Naive thymus-derived CD4-positive, alpha-beta T cell (primary cell): ENCODE results near the gene C17orf113. TPM values are rescaled to one million over a fixed set of nuclear protein-coding genes. Genes with fewer than 3 reads are reported as not detected.

Experiments
- ATAC-seq: fragments of 150-1000 bp; cut with Tn5 transposase; 2 replicates; pipeline ENCODE4 v1.10.0; 2021; ENCODE audit warnings: mild to moderate bottlenecking, moderate library complexity
- CTCF ChIA-PET: fragments of 350-600 bp; sonication (Branson Sonifier 250); formaldehyde crosslinking; loops from one replicate; lab custom pipeline; 2021; ENCODE audit warnings: antibody characterized with exemption; lab: Charles Lee
- POLR2A ChIA-PET: fragments of 350-600 bp; sonication (Branson Sonifier 250); formaldehyde crosslinking; loops from one replicate; lab custom pipeline; 2021; ENCODE audit warnings: antibody characterized with exemption, inconsistent platforms; lab: Charles Lee
- DNase-seq, 9 donors: peaks; one replicate each; pipeline versions ENCODE4 v3.0.0 to v3.0.0-alpha.2; 2020 to 2022; ENCODE audit warnings: mixed read lengths in 1 of 9
- H3K27ac ChIP-seq: one replicate; pipeline ENCODE4 v1.7.0; 2013; ENCODE audit warnings: mild to moderate bottlenecking, low read depth, low read length, moderate library complexity
- H3K27me3 ChIP-seq, 2 donors: one replicate each; pipeline ENCODE4 v1.7.0; 2013; ENCODE audit warnings: low read length in 2 of 2, mild to moderate bottlenecking in 2 of 2, moderate library complexity in 2 of 2; ENCODE audit not compliant: control insufficient read depth in 2 of 2, insufficient read depth in 2 of 2
- H3K36me3 ChIP-seq, 3 experiments: 1 replicate in 2 of 3; 2 replicates in 1 of 3; pipeline ENCODE4 v1.7.0; 2013; ENCODE audit warnings: low read length in 3 of 3, mild to moderate bottlenecking in 3 of 3, moderate library complexity in 1 of 3; ENCODE audit not compliant: insufficient read depth in 3 of 3, control insufficient read depth in 2 of 3
- H3K4me1 ChIP-seq, 2 donors: one replicate each; pipeline ENCODE4 v1.7.0; 2013; ENCODE audit warnings: low read length in 2 of 2, mild to moderate bottlenecking in 2 of 2, moderate library complexity in 1 of 2; ENCODE audit not compliant: control insufficient read depth in 2 of 2, insufficient read depth in 2 of 2
- H3K4me3 ChIP-seq: 2 replicates; pipeline ENCODE4 v1.7.0; 2013; ENCODE audit warnings: mild to moderate bottlenecking, low read length
- H3K9me3 ChIP-seq, 3 experiments: 1 replicate in 2 of 3; 2 replicates in 1 of 3; pipeline ENCODE4 v1.7.0; 2013; ENCODE audit warnings: low read length in 3 of 3; ENCODE audit not compliant: control insufficient read depth in 2 of 3
- H3K27ac Mint-ChIP-seq, 9 donors: one replicate each; pipeline ENCODE4 v1.8.0; 2020 to 2022; ENCODE audit warnings: mixed read lengths in 9 of 9, mild to moderate bottlenecking in 8 of 9, moderate library complexity in 5 of 9, inconsistent platforms in 2 of 9
- H3K27me3 Mint-ChIP-seq, 5 donors: one replicate each; pipeline ENCODE4 v1.8.0; 2021 to 2022; ENCODE audit warnings: mixed read lengths in 5 of 5, mild to moderate bottlenecking in 1 of 5
- H3K36me3 Mint-ChIP-seq, 5 donors: one replicate each; pipeline ENCODE4 v1.8.0; 2020 to 2022; ENCODE audit warnings: mixed read lengths in 5 of 5, mild to moderate bottlenecking in 3 of 5, inconsistent platforms in 1 of 5
- H3K4me1 Mint-ChIP-seq, 7 donors: one replicate each; pipeline ENCODE4 v1.8.0; 2020 to 2022; ENCODE audit warnings: mixed read lengths in 7 of 7, mild to moderate bottlenecking in 3 of 7, inconsistent platforms in 1 of 7
- H3K4me3 Mint-ChIP-seq, 10 donors: one replicate each; pipeline ENCODE4 v1.8.0; 2020 to 2022; ENCODE audit warnings: mild to moderate bottlenecking in 10 of 10, mixed read lengths in 10 of 10, moderate library complexity in 6 of 10, inconsistent platforms in 2 of 10
- H3K9me3 Mint-ChIP-seq, 11 donors: one replicate each; pipeline ENCODE4 v1.8.0; 2020 to 2022; ENCODE audit warnings: mixed read lengths in 11 of 11, mild to moderate bottlenecking in 4 of 11, inconsistent platforms in 1 of 11, moderate library complexity in 1 of 11
- intact Hi-C, 2 donors: fragments of 100-400 bp; cut with micrococcal nuclease; formaldehyde crosslinking; loops; one replicate each; pipeline ENCODE4 v1.15.1; 2023
- polyA plus RNA-seq, 2 donors: library from polyadenylated mRNA; unstranded; fragments of 300-500 nt; fragmentation: Illumina TruSeq; gene quantifications; one replicate each; pipeline ENCODE4 v1.2.3, GENCODE V29; 2021
- total RNA-seq, 6 experiments: library from RNA in 5 of 6; stranded (reverse) in 5 of 6; gene quantifications; 1 replicate in 5 of 6; 2 replicates in 1 of 6; pipeline ENCODE4 v1.2.3 and lab custom pipeline; 2021 to 2026

The C17orf113 gene
- total and polyA plus RNA-seq, 7 experiments from 2014 or later, result 0.10 to 1.0 (median 0.54) TPM

GRCh38 chr17:42047343-42047742 is 3.1 kb downstream of the C17orf113 start:
- Mint-ChIP-seq H3K9me3 (no peaks in the 10 kb centered on the region), H3K4me3 (no peak overlapping the region), H3K36me3 (no peaks in the 10 kb centered on the region), H3K4me1 (peaks cover 6 to 13% (median 7%) of the 10 kb centered on the region in 7 donors), H3K27me3 (peaks cover 6 to 37% (median 10%) of the 10 kb centered on the region in 5 donors), H3K27ac (peak overlapping the region in 1 of 9 donors; percentile 20)
- no peaks in the 10 kb centered on the region for H3K9me3 ChIP-seq
- ATAC-seq, result no peak
- no peak for DNase-seq
- intact Hi-C loops, result no loop called here
- H3K4me3 ChIP-seq, result no peak overlapping the region
- H3K27ac ChIP-seq, result no peak overlapping the region
- H3K4me1 ChIP-seq, result peaks cover 0 to 4% of the 10 kb centered on the region in 2 donors
- H3K27me3 ChIP-seq, result no peaks in the 10 kb centered on the region
- H3K36me3 ChIP-seq, result no peaks in the 10 kb centered on the region
- CTCF ChIA-PET, result no interaction called here
- POLR2A ChIA-PET, result no interaction called here

DNA sequence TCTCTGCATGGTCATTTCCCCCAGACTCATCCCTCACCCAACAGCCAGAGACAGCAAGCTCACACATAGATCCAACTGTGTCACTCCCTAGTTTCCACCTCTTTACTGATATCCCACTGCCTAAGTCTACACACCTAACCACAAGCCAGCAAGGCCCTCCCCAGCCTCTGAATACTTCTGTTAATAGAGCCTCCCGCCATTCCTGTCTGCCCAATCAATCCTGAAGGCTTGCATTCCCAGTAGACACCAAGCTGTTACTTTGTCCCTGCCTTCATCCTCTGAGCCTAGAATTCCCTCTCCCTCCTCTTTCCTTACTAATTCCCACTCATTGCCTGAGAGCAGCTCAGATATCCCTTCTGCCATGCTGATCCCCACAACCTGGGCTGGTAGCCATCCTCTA is 4.7 kb downstream of the C17orf113 start:
- no peak overlapping the region for H3K4me3 ChIP-seq
- intact Hi-C loops, result no loop called here
- Mint-ChIP-seq H3K36me3 (no peaks in the 10 kb centered on the region), H3K27me3 (peaks cover 0 to 21% (median 1%) of the 10 kb centered on the region in 5 donors), H3K4me3 (no peak overlapping the region), H3K27ac (peak overlapping the region in 2 of 9 donors; percentile 4 to 19), H3K9me3 (no peaks in the 10 kb centered on the region), H3K4me1 (peaks cover 1 to 9% (median 2%) of the 10 kb centered on the region in 7 donors)
- H3K27ac ChIP-seq, result no peak overlapping the region
- no peaks in the 10 kb centered on the region for H3K9me3 ChIP-seq
- H3K36me3 ChIP-seq, result no peaks in the 10 kb centered on the region
- ChIA-PET POLR2A (interaction anchor here (0.6 to 1.1 kb wide), 2 partner anchors 26 to 730 kb away, joined by 3 read pairs; partner anchors contain the start of gene NKIRAS2), CTCF (interaction anchor here (1.5 kb wide), 1 partner anchor 26 kb away, joined by 3 read pairs; the partner anchor contains the start of gene NKIRAS2)
- H3K27me3 ChIP-seq, result no peaks in the 10 kb centered on the region
- no peak for ATAC-seq
- DNase-seq, result no peak
- H3K4me1 ChIP-seq, result peaks cover 0 to 4% of the 10 kb centered on the region in 2 donors

- no peaks in the 10 kb centered on the region for H3K4me1 ChIP-seq
- H3K27me3 Mint-ChIP-seq, result peaks cover 0 to 6% (median 0%) of the 10 kb centered on the region in 5 donors
- H3K36me3 ChIP-seq, result no peaks in the 10 kb centered on the region
- no peaks in the 10 kb centered on the region for H3K4me1 Mint-ChIP-seq
- intact Hi-C loops, result no loop called here
- no peak overlapping the region for H3K4me3 ChIP-seq
- H3K27me3 ChIP-seq, result no peaks in the 10 kb centered on the region
- no peak for DNase-seq
- H3K36me3 Mint-ChIP-seq, result no peaks in the 10 kb centered on the region
- no peak overlapping the region for H3K27ac ChIP-seq
- ChIA-PET CTCF (interaction anchor here (0.7 kb wide), 1 partner anchor 68 kb away, joined by 6 read pairs; no protein-coding TSS in a partner anchor), POLR2A (no interaction called here)
- H3K4me3 Mint-ChIP-seq, result no peak overlapping the region
- no peaks in the 10 kb centered on the region for H3K9me3 Mint-ChIP-seq
- no peak for ATAC-seq
- no peaks in the 10 kb centered on the region for H3K9me3 ChIP-seq
- H3K27ac Mint-ChIP-seq, result no peak overlapping the region
Observed at GRCh38 chr17:42042598-42043319, 7.6 kb downstream of the C17orf113 start.

DNA sequence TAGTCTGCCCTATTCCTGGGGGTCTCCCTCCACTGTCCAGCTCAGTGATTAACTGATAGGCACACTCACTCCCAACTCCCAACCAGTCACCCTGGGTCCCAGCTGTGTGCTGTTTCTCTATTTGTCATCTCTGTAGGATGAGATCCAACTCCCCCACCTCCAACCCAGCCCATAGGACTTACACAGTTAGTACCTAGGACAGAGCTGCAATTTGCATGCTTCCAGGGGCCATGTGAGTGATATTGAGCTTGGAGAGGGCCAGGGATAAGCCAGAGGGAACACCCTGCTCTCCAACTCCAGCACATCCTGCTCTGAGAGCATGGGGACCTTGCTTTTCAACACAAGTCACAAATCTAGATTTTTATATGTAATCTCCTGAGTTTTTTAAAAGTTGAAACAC is 8.8 kb downstream of the C17orf113 start:
- Mint-ChIP-seq H3K4me1 (no peaks in the 10 kb centered on the region), H3K36me3 (no peaks in the 10 kb centered on the region), H3K9me3 (no peaks in the 10 kb centered on the region), H3K4me3 (no peak overlapping the region), H3K27me3 (peaks cover 0 to 6% (median 0%) of the 10 kb centered on the region in 5 donors), H3K27ac (no peak overlapping the region)
- ChIA-PET CTCF (interaction anchor here (0.5 kb wide), 1 partner anchor 26 kb away, joined by 3 read pairs; no protein-coding TSS in a partner anchor), POLR2A (interaction anchor here (1.2 kb wide), 1 partner anchor 76 kb away, joined by 3 read pairs; no protein-coding TSS in a partner anchor)
- no peak for ATAC-seq
- intact Hi-C loops, result no loop called here
- Histone ChIP-seq H3K27ac (no peak overlapping the region), H3K36me3 (no peaks in the 10 kb centered on the region), H3K27me3 (no peaks in the 10 kb centered on the region), H3K9me3 (no peaks in the 10 kb centered on the region), H3K4me3 (no peak overlapping the region), H3K4me1 (no peaks in the 10 kb centered on the region)
- DNase-seq, result no peak

GRCh38 chr17:42040818-42041217 is 9.6 kb downstream of the C17orf113 start:
- Mint-ChIP-seq H3K27me3 (peaks cover 0 to 6% (median 0%) of the 10 kb centered on the region in 5 donors), H3K27ac (no peak overlapping the region), H3K36me3 (no peaks in the 10 kb centered on the region), H3K4me3 (no peak overlapping the region), H3K9me3 (no peaks in the 10 kb centered on the region), H3K4me1 (no peaks in the 10 kb centered on the region)
- ATAC-seq, result no peak
- Histone ChIP-seq H3K4me3 (no peak overlapping the region), H3K27ac (no peak overlapping the region), H3K27me3 (no peaks in the 10 kb centered on the region), H3K36me3 (no peaks in the 10 kb centered on the region), H3K4me1 (no peaks in the 10 kb centered on the region), H3K9me3 (no peaks in the 10 kb centered on the region)
- ChIA-PET POLR2A (interaction anchor here (0.6 to 1.2 kb wide), 2 partner anchors 16 to 75 kb away, joined by 3 to 6 read pairs; no protein-coding TSS in a partner anchor), CTCF (no interaction called here)
- no peak for DNase-seq
- intact Hi-C loops, result no loop called here

DNA sequence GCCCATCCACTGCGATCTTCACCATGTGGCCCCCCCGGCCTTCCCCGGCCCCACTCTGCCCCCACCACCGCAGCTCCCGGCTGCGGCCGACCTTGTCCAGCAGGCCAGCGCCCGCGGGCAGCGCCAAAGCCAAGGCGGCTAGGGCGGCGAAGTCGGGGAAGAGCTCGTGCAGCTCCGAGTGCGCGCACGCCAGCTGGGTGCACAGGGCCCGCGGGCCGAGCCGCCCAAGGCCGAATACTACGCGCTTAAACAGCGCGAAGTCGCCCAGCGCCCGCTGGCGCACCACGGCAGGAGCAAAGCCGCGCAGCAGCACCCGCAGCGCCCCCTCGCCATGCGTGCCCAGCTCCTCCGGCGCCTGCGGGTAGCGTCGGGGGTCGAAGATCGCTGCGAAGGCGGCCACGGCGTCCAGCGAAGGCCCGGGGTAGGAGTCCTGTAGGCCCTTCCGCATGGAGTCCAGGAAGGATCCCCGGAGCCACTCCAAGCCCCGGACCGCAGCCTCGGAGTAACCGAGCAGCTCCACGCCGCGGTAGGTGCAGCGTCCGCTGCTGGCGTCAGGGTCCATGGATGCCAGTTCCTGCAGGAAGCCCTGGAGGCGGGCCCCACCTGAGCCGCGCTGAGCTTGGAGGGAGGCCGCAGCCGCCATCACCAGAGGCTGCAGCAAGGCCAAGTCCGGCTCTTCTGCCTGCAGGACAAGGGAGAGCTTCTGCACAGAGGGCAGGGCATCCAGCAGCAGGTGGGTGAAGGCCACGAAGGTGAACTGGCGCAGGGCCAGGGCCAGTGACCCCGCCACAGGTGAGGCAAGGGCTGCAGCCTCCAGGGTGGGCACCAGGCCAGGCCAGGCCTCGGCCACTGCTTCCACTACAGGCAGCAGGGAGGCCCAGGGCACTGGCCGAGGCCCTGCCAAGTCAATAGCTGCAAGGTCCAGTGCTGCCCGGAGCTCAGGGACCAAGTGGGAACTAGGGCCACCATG is 10.3 kb downstream of the C17orf113 start:
- H3K27me3 Mint-ChIP-seq, result peaks cover 0 to 6% (median 0%) of the 10 kb centered on the region in 5 donors
- no peaks in the 10 kb centered on the region for H3K36me3 ChIP-seq
- DNase-seq (no peak), ATAC-seq (no peak)
- H3K9me3 Mint-ChIP-seq, result no peaks in the 10 kb centered on the region
- H3K4me3 Mint-ChIP-seq, result peak overlapping the region in 2 of 10 donors; percentile 41
- POLR2A ChIA-PET, result no interaction called here
- no peak overlapping the region for H3K27ac Mint-ChIP-seq
- no peaks in the 10 kb centered on the region for H3K4me1 Mint-ChIP-seq
- no peak overlapping the region for H3K4me3 ChIP-seq
- intact Hi-C loops, result no loop called here
- H3K27ac ChIP-seq, result no peak overlapping the region
- H3K4me1 ChIP-seq, result no peaks in the 10 kb centered on the region
- H3K27me3 ChIP-seq, result no peaks in the 10 kb centered on the region
- H3K36me3 Mint-ChIP-seq, result no peaks in the 10 kb centered on the region
- CTCF ChIA-PET, result interaction anchor here (0.7 to 1.3 kb wide), 2 partner anchors 22 to 27 kb away, joined by 3 read pairs; no protein-coding TSS in a partner anchor
- no peaks in the 10 kb centered on the region for H3K9me3 ChIP-seq
